T-helper 2 cell (primary cell): ENCODE measurements around the gene ITGA3.

Source experiments
- DNase-seq, 5 experiments: peaks; one replicate each; pipeline versions ENCODE4 v3.0.0 to v3.0.0-alpha.2; 2012 to 2022

ITGA3 gene

DNA sequence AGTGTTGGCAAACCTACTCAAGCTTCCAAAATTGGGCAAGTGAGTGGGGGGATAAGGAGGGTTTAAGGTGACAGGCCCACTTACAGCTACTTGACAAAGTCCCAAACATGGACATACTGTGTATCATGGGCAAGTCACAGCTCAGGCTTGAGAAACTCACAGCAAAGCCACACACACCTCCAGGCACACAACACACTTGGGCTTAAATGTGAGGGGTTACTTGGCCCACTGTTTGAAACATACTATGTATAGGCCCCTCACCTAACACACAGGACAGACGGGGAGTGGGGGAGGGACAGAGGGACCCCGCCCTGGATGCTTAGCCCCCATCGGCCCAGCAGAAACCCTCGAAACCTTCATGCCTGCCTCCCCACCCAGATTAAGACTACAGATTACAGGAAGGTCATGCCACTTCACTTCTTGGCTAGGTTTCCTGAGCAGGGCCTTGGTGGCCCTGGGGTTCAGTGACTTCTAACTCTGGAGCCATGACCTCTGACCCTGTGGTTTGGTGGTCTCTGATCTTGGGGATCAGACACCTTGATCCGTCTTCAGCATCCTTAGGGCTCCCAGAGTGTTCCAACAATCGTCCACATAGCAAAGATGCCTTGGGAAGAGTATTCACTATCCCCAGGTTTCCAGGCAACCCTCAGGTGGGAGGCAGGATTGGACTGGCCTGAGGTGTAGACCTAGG lies 76.3 kb downstream of the ITGA3 start:
- no peak for DNase-seq

GRCh38 chr17:50133028-50133768 lies 77.3 kb downstream of the ITGA3 start:
- DNase-seq = no peak

- DNase-seq = no peak
Observed at GRCh38 chr17:50133769-50134099, 77.8 kb downstream of the ITGA3 start.

GRCh38 chr17:50134206-50135110 lies 78.5 kb downstream of the ITGA3 start:
- DNase-seq = no peak

GRCh38 chr17:50135316-50136095 lies 79.6 kb downstream of the ITGA3 start:
- no peak for DNase-seq

GRCh38 chr17:50136096-50136687 lies 80.3 kb downstream of the ITGA3 start:
- DNase-seq = no peak

DNA sequence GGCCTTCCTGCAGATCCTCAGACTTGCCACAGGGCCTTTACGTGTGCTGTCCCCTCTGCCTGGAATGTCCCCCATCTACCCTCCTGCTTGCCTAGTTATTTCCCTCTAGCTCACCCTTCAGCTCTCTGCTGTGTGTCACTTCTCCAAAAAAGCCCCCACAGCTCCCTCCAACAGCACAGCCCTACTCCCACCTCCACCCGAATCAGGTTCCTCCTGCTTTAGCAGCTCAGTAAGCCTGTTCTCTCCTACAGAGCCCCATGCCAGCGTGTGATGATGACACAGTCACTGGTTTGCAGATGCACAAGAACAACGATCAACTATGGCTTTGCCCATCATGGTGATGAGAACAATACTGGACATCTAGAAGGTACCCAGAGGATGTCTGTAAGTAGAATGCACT lies 81.1 kb downstream of the ITGA3 start:
- no peak for DNase-seq

- DNase-seq = no peak
Observed at GRCh38 chr17:50139185-50139783, 83.4 kb downstream of the ITGA3 start.
